ENCODE data around the gene WWOX.

Gene WWOX

DNA sequence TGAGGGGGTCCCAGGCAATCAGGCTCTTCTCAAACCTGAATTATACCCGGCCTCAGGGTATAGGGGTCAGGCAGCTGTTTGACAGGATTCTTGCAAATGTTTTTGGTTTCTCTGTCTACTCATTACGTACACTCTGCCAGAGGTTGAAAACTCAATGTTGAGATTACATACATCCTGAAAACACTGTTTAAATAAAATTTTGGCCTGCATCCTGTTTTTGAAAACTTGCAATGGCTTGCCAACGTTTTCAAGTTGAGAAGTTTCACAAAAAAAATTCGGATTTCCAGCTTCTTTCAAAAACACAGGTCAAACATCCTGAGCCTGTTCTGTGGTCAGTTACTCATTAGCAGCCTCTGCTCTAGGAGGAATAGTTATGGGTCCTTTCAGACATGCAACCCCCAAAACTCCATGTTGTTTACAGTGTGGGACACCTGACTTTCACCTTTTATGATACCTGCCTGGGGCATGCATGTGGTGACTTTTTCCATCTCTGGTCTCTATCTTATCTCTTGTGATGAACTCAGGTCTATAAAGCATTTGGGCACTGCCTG is 577.8 kb downstream of the WWOX start:
- TF ChIP-seq FOXP2 (optimal IDR thresholded peaks at IDR 0.05; ENCODE audit: borderline replicate concordance, extremely low read depth, extremely low read length, insufficient read depth) (no peak), TAF1 (IDR thresholded peaks at IDR 0.05; ENCODE audit: borderline replicate concordance, insufficient read depth, low read length) (no peak), POLR2AphosphoS5 (IDR thresholded peaks at IDR 0.05; ENCODE audit: low read depth, low read length) (no peak)
- TF ChIP-seq, protein P1, sequence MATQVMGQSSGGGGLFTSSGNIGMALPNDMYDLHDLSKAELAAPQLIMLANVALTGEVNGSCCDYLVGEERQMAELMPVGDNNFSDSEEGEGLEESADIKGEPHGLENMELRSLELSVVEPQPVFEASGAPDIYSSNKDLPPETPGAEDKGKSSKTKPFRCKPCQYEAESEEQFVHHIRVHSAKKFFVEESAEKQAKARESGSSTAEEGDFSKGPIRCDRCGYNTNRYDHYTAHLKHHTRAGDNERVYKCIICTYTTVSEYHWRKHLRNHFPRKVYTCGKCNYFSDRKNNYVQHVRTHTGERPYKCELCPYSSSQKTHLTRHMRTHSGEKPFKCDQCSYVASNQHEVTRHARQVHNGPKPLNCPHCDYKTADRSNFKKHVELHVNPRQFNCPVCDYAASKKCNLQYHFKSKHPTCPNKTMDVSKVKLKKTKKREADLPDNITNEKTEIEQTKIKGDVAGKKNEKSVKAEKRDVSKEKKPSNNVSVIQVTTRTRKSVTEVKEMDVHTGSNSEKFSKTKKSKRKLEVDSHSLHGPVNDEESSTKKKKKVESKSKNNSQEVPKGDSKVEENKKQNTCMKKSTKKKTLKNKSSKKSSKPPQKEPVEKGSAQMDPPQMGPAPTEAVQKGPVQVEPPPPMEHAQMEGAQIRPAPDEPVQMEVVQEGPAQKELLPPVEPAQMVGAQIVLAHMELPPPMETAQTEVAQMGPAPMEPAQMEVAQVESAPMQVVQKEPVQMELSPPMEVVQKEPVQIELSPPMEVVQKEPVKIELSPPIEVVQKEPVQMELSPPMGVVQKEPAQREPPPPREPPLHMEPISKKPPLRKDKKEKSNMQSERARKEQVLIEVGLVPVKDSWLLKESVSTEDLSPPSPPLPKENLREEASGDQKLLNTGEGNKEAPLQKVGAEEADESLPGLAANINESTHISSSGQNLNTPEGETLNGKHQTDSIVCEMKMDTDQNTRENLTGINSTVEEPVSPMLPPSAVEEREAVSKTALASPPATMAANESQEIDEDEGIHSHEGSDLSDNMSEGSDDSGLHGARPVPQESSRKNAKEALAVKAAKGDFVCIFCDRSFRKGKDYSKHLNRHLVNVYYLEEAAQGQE (IDR thresholded peaks at IDR 0.05; ENCODE audit: insufficient read depth in 1 of 2, low read depth in 2 of 2, low read length in 2 of 2): no peak

- TF ChIP-seq SIN3A (IDR thresholded peaks at IDR 0.05; ENCODE audit: borderline replicate concordance, insufficient read depth, low read length): no peak
- TF ChIP-seq POLR2AphosphoS5 (IDR thresholded peaks at IDR 0.05; ENCODE audit: low read depth, low read length): no peak
- TF ChIP-seq, protein P1 (IDR thresholded peaks at IDR 0.05; ENCODE audit: insufficient read depth in 1 of 2, low read depth in 2 of 2, low read length in 2 of 2): no peak
- TF ChIP-seq FOXP2 (optimal IDR thresholded peaks at IDR 0.05; ENCODE audit: borderline replicate concordance, extremely low read depth, extremely low read length, insufficient read depth): no peak
- no peak for TF ChIP-seq TAF1 (IDR thresholded peaks at IDR 0.05; ENCODE audit: borderline replicate concordance, insufficient read depth, low read length)
These were observed 580.1 kb downstream of the WWOX start for GRCh38 chr16:78679546-78679945.

DNA sequence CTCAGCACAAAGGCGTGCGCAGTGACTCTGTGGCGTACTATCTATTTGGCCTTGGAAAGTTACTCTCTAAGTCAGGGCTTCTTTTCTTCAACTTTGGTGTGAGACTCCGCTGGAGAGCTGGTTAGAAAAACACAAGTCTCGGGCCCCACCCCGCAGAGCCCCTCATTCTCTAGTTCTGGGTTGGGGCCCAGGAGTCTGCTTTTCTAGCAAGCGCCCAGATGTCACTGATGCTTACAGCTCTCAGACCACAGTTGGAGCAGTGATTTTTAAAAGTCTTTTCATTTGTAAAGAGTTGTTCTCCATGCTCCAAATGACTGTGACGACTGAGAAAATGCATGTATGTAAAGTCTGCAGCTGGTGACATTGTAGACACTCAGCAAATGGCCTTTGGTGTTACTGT is 582.3 kb downstream of the WWOX start:
- TF ChIP-seq FOXP2 (optimal IDR thresholded peaks at IDR 0.05; ENCODE audit: borderline replicate concordance, extremely low read depth, extremely low read length, insufficient read depth) (no peak), TAF1 (IDR thresholded peaks at IDR 0.05; ENCODE audit: borderline replicate concordance, insufficient read depth, low read length) (no peak), POLR2AphosphoS5 (IDR thresholded peaks at IDR 0.05; ENCODE audit: low read depth, low read length) (no peak), SIN3A (IDR thresholded peaks at IDR 0.05; ENCODE audit: borderline replicate concordance, insufficient read depth, low read length) (no peak)
- TF ChIP-seq, protein P1 (IDR thresholded peaks at IDR 0.05; ENCODE audit: insufficient read depth in 1 of 2, low read depth in 2 of 2, low read length in 2 of 2): no peak

DNA sequence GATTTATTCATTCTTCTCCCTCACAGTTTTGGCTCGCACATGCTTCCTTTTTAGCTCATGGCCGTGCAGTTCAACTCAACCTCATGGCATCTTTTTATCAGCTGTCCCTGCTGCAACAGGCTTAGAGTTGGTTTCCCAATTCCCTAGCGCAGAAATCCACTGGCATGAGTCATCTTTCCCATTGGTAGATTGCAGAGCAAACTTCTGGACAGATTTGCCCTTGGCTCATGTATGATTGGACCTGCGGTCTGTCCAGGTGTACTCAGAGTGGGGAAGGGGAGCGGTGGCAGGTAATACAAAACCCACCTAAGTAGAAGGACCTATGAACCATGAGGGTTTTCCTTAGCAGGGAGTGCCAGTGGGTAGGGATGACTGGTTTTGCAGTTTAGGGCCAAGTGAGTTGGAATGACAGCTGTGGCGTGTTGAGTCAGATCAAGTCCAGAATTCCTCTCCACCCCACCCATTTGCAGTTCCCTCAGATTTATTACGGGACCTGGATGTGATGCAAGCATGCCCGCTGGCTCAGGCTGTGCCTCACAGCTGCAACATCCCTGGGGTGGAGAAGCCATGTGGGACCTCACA is 584.7 kb downstream of the WWOX start:
- TF ChIP-seq POLR2AphosphoS5 (IDR thresholded peaks at IDR 0.05; ENCODE audit: low read depth, low read length) (no peak), FOXP2 (optimal IDR thresholded peaks at IDR 0.05; ENCODE audit: borderline replicate concordance, extremely low read depth, extremely low read length, insufficient read depth) (no peak), TAF1 (IDR thresholded peaks at IDR 0.05; ENCODE audit: borderline replicate concordance, insufficient read depth, low read length) (no peak), SIN3A (IDR thresholded peaks at IDR 0.05; ENCODE audit: borderline replicate concordance, insufficient read depth, low read length) (no peak)
- TF ChIP-seq, protein P1 (IDR thresholded peaks at IDR 0.05; ENCODE audit: insufficient read depth in 1 of 2, low read depth in 2 of 2, low read length in 2 of 2): no peak
